ENCODE data around the gene ADSS1.
A peak's percentile ranks its signal among the peaks of the same experiment; 100 is the strongest.

Gene ADSS1

GRCh38 chr14:104734051-104734587 is 10.1 kb downstream of the ADSS1 start:
- no peak for DNase-seq (ENCODE audit: low read depth)

DNA sequence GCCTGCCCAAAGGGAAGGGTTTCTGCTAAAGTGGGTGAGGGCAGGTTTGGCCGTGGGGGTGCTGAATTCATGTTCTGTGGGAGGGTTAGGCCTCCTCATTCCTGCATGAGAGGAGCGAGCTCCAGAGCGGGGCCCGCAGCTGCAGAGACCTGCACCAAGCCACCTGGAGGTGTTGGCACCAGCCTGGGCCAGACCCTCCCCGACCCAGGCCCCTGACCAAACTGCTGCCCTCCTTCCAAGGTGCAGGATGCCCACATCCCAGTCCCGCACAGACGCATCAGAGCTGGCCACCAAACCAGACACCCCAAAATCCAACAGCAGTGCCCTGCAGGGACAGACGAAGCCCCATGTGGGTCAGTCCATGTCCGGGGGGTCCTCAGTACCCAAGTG is 10.6 kb downstream of the ADSS1 start:
- DNase-seq (ENCODE audit: low read depth) = no peak

DNA sequence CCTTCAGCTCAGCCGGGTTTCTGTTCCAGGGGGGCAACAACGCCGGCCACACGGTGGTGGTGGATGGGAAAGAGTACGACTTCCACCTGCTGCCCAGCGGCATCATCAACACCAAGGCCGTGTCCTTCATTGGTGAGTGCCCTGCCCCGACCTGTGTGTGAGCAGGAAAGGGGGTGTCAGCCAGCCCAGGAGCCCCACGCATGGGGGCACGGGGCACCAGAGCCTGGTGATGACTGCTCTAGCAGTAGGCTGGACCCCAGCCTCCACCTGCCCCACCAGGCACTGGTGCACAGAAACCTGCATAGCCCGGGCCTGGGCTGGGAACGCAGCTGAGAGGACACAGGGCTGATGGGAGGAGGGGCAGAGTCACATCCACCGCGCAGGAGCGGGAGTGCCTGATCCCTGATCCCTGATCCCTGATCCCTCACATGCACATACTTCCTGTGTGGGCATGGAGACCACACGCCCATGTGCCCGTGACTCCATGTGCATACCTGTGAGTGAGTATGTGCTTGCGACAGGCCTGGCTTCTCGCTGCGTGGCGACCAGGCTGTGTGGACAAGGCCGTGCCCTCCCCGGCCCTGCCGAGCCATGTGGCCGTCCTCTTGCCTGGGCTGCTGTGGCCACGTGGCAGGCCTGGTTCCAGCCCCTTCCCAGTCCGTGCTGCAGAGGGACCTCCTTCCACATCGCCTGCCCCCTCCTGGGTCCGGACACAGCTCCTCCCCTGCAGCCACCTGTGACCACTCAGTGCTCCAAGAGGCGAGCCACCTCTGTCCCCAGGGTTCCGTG is 11.2 kb downstream of the ADSS1 start:
- no peak for DNase-seq (ENCODE audit: low read depth)

DNA sequence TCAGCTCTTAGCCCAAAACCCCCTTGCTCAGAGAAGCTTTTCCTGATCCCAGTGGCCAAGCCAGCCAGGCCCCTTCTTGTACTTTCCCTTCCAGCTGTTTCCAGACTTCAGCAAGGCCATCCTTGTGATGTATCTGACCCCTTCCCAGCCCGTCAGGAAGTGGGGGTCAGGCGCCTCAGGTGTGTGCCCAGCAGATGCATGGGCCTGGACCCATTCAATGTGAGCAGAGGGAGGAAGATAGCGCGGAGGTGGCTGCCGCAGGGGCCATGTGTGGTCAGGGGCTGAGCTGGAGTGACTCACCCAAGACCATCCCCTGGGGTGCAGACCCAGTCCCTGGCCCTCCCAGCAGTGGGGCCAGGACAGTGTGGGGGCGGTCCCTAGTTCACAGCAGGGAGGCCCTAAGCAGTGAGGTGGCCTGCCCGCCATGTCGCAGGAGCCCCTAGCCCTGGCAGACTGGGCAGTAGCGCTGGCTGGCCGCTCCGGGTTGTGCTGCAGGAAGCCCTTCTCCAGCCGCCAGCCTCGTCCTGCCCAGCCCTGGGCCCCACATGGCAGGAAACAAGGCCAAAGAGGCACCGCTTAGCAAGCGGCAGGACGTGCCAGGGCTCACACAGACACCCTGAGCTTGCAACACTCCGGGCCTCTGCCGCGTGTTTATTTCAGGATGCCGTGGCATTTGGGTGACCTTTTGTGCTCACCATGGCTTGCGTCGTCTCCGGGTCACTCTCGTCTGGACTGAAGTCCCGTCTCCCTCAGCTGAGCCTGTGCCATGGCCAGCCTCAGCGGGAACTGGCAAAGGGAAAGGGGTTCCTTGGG is 12.0 kb downstream of the ADSS1 start:
- DNase-seq (ENCODE audit: low read depth) = peak; percentile 87

- DNase-seq (ENCODE audit: low read depth) = no peak
Measured at GRCh38 chr14:104738375-104739019, 14.5 kb downstream of the ADSS1 start.

GRCh38 chr14:104739026-104739425 is 15.0 kb downstream of the ADSS1 start:
- no peak for DNase-seq (ENCODE audit: low read depth)

DNA sequence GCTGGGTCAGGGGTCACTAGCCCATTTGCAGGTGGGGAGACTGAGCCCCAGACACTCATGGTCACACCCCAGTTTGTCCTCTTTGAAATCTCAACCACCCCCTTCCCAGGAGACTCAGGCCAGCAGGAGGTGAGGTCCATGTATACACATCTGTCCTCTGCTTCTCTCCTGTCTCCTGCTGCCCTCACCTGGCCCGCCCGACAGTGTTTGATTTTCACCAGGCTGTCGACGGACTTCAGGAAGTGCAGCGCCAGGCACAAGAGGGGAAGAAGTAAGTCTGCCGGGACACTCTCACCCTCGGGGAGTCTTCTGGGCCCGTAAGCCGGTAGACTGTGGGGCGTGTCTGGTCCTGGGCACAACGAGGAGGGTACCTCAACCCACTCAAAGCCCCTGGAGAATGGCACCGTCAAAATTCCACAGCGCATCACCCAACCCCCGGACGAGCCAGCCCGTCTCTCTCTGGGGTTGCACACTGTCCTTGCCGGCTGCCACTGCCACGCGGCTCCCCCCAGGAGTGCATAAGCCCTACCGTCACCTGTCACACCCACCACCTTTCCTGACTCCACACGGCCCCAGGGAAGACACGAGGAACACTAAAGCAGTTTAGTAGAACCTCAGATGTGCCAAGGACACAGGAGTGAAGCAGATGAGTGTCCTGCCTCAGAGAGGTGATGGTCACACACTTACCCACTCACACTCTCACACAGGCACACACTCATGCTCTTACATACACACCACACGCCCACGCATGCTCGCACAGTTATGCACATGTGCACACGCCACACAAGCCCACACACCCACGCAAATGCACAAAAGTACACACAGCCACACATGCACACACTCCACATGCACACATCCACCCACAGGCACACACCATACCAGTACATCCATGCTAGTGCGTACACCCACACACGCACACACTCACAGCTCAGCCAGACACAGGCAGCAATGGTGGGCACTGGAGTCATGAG is 15.8 kb downstream of the ADSS1 start:
- no peak for DNase-seq (ENCODE audit: low read depth)

- DNase-seq (ENCODE audit: low read depth) = no peak
Measured at GRCh38 chr14:104741108-104741802, 17.2 kb downstream of the ADSS1 start.

- no peak for DNase-seq (ENCODE audit: low read depth)
Measured at GRCh38 chr14:104741803-104742251, 17.8 kb downstream of the ADSS1 start.

- DNase-seq (ENCODE audit: low read depth) = no peak
Measured at GRCh38 chr14:104742586-104743455, 18.8 kb downstream of the ADSS1 start.

- peak; percentile 65 for DNase-seq (ENCODE audit: low read depth)
Measured at GRCh38 chr14:104743461-104744380, 19.7 kb downstream of the ADSS1 start.

- DNase-seq (ENCODE audit: low read depth) = no peak
Measured at GRCh38 chr14:104744484-104744883, 20.5 kb downstream of the ADSS1 start.

DNA sequence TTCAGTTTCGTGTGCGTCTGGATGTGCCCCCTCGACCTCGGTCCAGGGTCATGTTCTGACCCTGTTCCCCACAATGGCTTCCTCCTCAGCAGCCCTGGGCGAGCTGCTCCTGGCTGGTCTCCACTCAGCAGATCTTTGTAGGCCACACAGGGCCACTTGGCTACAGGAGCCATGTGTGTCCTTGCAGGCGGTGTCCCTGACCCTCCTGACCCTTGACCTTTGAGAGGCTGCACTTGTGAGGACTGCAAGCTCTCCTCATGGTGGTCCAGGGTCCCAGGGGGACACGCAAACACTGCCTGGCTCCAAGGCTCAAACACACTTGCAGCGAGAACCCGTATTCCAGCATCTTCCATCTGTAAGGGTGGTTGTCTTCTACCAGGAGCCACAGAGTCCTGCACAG is 21.4 kb downstream of the ADSS1 start:
- DNase-seq (ENCODE audit: low read depth) = no peak

GRCh38 chr14:104746071-104746545 is 22.1 kb downstream of the ADSS1 start:
- DNase-seq (ENCODE audit: low read depth) = no peak

- peak; percentile 79 for DNase-seq (ENCODE audit: low read depth)
Measured at GRCh38 chr14:104746934-104747481, 23.0 kb downstream of the ADSS1 start.

DNA sequence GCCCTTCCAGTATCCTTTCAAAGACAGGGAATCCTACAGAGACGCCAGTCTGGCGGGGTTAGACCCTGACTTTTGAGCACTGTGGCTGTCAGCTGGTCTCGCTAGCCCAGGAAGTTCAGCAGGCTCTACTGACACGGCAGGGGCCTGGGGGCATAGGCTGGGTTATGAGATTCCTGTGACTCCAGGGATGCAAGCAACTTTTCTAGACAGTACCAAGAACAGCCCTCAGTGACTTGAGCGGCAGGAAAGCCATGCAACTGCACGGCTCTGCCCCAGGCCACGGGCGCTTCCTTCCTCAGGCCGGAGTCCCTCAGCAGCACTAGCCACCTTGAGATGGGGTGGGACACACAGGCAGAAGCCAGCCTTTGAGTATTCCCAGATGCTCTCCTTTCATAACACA is 23.8 kb downstream of the ADSS1 start:
- no peak for DNase-seq (ENCODE audit: low read depth)

GRCh38 chr14:104749111-104749649 is 25.2 kb downstream of the ADSS1 start:
- peak; percentile 82 for DNase-seq (ENCODE audit: low read depth)

Data from EH (cell line).